ENCODE data around the gene ROBO3.
A peak's percentile ranks its signal among the peaks of the same experiment; 100 is the strongest.

ROBO3 gene

DNA sequence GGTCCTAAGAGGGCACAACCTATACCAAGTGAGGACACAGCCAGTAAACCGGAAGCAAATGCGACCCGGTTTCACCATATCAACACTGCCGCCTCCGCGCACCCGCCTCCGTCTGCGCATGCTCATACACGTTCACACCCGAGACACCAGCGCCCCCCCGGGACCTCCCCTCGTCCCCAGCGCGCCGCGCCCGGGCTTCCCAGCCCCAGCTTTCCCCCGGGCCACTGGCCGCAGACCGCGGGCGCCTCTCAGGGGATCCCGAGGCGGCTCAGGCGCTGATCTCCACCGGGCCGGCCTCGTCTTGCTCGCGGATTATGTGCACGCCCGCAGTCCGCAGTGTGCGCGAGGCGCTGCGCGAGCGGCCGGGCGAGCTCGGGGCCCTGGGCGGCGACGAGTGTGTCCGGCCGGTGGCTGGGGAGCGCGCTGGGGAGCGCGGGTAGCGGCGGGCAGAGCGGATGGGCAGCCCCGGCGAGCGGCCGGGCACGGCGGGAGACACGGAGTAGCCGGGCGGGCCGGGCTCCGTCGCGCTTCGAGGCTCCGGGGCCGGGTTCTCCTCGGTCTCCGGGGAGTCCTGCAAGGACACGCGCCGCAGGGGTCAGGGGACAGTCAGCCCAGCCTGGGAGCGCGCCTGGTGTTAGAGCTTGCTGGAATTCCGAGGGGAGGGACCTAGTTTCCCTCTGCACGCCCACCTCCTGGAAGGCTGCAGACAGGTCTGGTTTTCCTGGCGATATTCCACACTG lies 55.8 kb downstream of the ROBO3 start:
- peak; percentile 54 to 73 (median 68) for DNase-seq (ENCODE audit: low read depth in 3 of 3)

DNA sequence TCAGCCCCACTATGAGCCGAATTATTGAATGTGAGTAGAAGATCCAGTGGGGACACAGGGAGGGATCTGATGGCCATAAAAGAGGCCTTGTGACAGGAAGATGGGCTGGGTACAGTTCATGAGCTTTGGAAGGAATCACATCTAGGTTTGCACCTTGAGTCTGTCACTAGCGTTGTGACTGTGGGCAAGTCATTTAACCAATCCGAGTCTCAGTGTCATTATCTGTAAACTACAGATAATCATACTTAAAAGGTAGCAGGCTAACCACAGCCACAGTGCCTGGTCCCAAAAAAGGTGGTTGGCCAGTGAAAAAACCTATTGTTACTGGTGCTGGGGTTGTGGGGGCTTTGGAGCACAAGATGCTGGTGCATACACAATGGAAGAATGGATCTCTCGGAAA lies 57.6 kb downstream of the ROBO3 start:
- DNase-seq (ENCODE audit: low read depth in 3 of 3): no peak

DNA sequence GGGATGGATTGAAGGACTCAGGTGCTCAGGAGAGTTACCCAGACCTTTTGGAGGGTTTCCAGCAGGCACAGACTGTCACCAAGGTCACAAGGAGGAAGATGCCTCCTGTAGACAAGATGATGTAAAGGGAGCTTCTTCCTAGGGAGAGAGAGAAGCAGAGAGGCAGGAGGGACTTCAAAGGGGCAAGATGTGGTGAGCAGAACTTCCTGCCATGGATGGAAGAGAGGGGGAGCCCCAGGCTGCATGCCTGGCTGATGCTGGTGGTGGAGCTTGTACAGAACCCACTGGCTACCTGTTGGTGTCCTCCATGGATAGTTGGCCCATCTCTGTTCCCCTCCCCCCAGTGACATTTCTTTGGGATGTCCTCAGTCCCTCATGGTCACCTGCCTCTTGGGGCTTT lies 58.1 kb downstream of the ROBO3 start:
- no peak for DNase-seq (ENCODE audit: low read depth in 3 of 3)

DNA sequence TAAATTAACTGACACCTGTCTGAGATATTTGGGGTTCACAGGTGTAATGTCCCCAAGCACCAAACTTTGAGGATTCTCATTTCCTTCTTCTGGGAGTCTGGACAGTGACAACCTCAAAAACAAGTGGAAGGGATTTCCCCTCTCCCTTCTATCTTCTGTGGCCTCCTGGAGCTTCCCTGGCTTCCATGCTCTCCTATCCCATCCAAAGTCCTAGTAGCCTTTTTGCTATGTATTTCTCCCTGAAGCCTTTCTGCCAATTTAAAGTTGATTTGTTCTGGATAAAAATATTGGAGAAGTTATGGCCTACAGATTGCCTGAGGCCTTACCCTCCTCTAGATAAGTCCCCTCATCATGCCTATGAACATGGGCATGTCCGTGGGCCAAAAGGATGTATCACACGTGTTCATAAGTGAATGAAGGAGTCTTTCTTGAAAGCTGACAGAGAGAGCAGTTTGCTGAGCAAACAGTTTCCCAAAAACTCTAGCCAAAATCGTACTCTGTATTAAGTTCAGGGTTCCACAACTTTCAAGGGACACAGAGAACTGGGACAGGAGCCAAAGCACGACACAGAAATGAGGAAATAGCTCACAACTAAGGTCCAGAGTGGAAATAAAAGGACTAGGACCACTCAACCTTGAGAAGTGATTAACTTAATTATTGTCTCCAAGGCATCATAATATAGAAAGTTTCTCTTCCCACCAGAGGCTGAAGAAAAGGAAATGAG lies 63.9 kb downstream of the ROBO3 start:
- no peak for DNase-seq (ENCODE audit: low read depth in 3 of 3)

DNA sequence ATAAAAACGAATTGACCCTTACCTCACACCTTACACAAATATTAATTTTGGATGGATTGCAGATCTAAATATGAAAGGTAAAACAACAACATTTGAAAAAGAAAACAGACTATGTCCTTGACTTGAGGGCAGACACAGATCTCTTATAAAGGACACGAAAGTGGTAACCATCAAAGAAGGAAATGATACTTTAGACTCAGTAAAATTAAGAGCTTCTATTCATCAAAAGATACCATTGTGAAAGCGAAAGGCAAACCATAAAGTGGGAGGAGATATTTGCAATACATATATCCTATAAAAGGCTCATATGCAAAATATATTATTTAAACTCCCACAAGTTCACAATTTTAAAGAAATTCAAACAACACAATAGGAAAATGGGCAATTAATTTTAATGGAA lies 65.6 kb downstream of the ROBO3 start:
- no peak for DNase-seq (ENCODE audit: low read depth in 3 of 3)
